GM21576 (cell line): ENCODE results near the gene RGPD4.
"Not testable (repeated sequence)": the region's sequence is repeated elsewhere in the genome, so short reads cannot be mapped to it uniquely, and the experiment has no call there.

Source experiments
- ATAC-seq: cut with Tn5 transposase; IDR thresholded peaks from one replicate; pipeline ENCODE4 v1.9.1; 2021; ENCODE audit warnings: mild to moderate bottlenecking, moderate library complexity; ENCODE audit not compliant: unreplicated experiment

RGPD4 gene

DNA sequence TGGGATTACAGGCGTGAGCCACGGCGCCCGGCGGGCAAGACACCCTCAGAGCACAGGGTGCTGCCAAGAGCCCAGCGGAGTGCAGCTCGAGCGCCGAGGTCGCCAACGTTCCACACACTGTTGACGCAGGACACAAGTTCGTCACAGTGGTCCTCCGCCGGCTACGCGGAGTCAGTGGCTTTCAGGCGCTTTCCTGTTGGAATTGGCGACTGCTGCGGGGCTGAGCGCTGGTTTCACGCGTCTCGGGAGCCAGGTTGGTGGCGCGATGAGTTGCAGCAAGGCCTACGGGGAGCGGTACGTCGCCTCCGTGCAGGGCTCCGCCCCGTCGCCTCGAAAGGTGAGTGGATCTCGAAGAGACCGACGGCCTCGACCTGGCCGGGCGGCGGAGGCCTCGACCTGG lies at the start of gene RGPD4:
Gene RGPD4 (plus strand): TSS at position 144 of the 400 bp plus-strand sequence. CDS start 122 bp downstream, at position 266.
- ATAC-seq, result not testable (repeated sequence)

DNA sequence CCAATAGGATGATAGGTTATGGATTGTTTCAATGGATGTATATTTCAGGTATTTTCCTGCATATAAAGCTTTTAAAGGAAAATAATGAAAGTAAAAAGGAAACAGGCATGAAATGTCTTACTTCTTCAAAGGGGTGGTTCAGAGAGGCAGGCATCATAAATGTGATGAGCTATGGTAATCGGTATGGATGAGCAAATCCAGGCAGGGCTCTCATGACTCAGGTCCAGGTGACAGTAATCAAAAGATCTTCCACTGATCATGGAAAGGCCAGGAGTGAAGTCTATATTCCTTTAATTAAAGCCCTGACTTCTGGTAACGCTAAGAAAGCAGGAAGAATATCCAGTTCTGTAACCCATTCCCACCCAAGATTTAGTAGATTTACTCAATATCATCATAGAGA lies 48.7 kb upstream of the RGPD4 start:
- ATAC-seq, result no peak

DNA sequence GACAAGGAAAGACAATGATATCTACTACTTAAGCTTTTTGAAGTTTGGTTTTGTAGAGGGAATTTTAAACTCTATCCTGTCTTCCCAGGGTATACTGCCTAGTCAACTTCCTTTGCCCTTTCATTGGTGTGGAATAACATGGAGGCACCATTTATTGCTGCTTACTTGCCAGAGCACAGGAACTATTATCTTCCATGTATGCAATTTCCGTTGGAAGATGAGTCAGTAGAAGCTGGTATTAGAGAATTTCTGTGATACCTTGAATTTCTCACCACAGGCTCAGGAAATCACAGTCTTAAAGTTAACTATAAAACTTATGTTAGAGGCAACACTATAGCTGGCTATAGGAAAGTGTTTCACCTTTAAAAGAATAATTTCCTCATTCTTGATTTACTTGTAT lies 40.9 kb upstream of the RGPD4 start:
- no peak for ATAC-seq

DNA sequence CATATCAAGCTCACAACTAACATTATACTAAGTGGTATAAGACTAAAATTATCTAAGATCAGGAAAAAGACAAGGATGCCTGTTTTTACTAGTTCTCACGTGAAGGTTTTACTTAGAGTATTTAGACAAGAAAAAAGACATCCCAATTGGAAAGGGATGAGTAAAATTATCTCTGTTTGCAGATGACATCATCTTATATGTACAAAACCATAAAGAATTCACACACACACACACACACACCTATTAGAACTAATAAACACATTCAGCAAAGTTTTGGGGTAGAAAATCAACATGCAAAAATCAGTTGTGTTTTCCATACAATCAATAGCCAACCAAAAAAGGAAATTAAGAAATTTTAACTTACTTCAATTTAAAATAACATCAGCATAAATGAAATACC lies 35.9 kb upstream of the RGPD4 start:
- no peak for ATAC-seq

DNA sequence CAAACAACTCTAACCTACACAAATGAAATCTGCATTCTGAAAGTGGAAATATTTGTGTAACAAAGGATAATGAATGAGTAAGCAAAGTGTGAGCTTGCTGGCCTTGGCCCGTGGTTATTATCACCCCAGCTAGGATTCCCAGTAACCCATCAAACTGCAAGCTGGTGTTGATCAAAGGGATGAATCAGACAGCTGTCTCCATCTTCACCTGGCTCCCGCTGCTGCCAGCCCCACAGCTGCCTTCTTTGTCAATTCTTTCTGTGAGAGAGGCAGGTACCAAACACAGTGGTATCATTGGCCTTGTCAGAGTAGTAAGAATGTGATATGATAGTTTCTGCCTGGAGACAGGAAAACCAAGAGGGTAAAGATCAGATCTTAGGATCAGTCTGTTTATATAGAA lies 25.2 kb upstream of the RGPD4 start:
- ATAC-seq, result no peak

DNA sequence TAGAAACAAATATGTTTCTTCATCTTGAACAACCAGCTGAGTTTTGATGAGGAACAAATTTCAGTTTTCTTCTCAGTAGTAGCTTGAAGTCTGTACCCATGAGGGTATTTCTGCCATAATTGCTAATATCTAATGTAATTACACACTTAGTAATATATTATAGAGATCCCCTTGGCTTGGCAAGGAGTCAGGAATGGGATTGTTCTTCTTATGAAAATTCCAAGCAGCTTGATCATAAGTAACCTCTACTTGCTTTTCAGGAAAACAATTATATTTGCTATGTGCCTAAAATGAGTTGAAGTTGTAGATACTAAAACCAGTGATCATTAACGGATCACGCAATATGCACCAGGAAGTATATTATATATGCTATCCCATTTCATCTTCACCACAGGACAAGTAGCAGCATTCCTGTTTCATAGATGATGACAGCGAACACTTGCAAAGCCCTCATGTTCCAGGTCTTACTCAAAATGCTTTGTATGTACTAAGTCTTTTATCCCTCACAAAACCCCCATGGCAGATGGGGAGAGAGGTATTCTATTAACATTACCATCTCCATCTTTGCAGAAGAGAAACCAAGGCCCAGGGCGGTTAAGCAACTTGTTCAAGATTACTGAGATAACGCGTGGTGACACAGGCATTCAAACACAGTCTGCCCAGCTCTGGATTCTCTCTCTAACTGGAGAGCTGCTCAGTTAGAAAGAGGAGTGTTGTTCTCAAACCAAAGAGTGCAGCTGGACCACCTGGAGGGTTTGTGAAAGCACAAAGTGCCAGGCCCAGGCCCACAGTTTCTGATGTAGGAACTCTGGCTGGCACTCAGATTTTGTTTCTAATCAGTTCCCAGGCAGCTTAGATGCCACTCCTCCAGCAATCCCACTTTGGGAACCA lies 21.8 kb upstream of the RGPD4 start:
- ATAC-seq, result no peak

DNA sequence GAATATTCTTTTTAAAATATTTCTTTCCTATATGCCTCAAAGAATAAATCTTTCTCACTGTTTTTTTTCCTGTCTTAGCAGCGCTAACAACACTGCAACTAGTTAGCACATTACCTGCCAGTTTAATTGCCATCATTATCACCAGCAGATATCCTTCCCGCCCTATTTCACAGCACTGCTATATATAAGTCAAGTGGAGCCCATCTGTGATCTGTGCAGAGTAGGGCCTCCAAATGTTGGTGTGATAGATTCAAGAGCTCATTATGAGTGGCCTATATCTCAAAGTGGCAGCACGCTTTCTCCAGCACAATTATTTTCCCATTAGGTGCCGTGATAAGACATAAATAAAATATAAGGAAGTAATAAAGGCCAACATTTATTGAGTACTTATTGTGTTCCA lies 19.8 kb upstream of the RGPD4 start:
- no peak for ATAC-seq

DNA sequence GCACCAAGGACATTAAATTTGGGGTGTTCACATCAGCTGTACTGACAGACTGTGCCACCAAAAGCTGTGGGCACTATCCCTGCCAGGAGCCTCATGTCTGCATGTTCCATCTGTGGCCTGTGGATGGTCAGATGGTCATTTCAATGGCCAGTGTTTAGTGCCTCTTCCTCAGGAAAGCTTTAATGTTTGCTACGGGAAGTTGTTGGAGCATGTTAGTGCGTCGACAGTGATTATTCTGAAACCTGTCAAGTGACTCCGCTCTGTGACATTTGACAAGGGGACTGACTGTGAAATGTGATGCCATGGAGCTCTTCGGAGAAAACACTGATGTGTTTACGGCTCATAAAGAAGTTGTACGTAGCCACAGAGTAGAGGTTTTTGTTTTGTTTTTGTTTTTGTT lies 18.7 kb upstream of the RGPD4 start:
- ATAC-seq, result no peak

DNA sequence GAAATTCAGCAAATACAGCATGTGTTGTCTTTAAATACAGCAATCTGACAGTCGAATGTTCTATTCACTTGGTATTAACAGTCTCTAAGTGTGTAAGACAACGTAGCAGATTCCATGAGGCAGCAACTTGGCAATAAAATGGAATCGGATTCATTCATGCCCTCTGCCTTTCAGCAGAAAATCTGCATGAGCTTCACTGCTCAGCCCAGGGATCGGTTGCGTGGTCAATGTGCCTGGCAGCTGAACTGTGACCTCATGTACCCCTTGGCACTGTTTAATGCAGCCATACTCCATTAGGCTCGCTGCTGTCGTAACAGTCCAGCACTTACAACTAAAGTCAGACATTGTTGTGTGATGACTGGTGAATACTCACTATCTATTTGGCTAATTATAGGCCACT lies 17.7 kb upstream of the RGPD4 start:
- no peak for ATAC-seq

DNA sequence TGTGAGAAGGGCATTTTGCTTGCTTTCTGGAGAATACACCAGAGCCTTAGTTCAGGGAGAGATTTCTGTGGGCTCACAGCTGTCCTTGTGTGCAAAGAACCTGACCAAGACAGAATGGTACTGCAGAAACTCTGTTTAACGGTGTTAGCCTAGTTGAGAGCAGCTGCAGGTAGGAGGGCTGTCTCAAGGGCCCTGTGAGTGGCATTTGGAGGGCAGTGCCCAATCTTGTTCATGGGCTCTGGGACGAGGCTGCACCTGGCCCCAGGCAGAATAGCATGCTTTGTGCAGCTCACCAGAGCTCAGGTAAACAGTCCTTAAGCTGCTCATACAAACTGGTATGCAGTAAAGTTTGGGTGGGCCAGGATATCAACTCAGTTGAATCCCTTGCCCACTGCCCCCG lies 16.9 kb upstream of the RGPD4 start:
- ATAC-seq, result no peak

DNA sequence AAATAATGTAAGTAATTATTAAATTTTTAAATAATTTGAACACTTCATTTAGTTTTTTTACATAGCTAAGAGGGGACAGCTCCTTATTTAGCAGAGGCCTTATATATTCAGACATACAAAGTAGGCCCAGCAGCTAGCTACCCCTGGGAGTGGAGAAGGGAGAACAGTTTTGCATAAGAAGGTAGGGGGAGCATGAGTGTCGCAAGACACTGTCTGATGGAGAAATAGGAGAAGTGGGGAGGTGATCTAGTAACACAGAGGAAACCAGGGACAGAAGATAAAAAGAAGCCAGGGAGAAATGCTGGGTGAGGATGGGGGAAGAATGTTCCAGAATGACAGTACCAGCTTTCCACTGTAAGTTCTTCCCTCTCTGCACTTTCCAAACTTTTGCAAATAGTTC lies 16.0 kb upstream of the RGPD4 start:
- ATAC-seq, result no peak

DNA sequence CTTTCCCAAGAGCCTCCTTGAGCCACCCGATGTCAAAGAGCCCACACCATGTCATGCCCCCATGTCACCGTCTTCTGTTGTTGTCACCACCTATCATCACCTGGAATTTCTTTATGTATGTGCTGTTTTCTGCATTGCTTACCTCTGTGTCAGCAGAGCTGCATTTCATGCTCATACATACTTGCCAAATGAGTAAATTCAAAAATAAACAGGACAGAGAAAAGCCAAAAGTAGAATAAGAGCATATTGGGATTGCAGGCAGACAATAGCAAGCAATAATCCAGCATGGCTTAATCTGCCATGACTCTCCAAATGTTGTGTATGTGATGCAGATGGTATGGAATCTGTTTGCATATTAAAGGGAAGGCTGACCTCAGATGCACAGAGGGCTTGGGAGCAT lies 15.3 kb upstream of the RGPD4 start:
- ATAC-seq, result no peak

DNA sequence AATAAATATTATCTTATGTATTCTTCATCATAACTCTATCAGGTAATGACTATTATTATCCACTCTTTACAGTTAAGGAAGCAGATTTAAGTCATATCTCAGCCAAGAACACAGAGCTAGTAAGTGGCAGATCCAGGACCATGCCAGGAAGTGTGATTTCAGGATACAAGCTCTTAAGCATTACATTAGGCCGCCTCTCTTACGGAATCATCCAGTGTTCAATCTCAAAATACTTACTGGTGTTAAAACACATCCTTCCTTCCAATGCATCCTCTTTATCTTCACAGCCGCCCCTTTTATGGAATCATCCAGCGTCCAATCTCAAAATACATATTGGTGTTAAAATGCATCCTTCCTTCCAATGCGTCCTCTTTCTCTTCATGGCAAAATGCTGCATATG lies 14.7 kb upstream of the RGPD4 start:
- no peak for ATAC-seq

DNA sequence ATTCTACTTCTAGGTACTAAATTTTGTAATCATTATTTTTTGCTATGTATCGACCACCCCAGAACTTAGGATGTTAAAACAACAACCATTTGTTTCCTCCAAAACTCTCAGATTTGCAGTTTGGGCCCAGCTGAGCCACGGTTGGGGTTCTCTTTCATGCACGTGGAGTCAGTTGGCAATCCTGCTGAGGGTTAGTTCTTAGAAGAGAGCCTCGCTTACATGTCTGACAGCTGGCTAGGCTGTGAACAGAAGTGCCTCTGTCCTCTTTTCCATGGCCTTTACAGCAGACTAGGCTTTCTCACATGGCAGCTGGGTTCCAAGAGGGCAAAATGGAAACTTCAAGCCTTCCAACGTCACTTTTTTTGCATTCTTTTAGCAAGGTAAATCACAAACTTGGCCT lies 9.3 kb upstream of the RGPD4 start:
- no peak for ATAC-seq

DNA sequence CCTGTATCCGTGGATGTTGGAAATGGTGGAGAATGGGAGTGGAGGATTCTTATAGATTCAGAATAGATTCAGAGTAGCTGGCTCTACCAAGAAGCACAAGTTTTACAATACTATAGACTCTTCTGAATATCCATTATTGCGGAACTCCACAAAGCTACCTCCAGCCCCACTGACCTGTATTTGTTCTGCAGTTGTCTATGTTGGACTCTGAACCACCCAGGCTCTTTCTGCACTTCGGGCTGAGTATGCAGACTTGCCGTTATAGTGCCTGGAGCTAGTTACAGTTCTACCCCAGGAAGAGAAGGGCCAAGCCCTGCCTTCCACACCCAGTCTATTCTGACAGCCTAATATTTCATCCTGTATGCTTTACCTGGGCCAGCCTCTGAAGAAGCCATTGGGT lies 4.4 kb upstream of the RGPD4 start:
- ATAC-seq, result no peak

DNA sequence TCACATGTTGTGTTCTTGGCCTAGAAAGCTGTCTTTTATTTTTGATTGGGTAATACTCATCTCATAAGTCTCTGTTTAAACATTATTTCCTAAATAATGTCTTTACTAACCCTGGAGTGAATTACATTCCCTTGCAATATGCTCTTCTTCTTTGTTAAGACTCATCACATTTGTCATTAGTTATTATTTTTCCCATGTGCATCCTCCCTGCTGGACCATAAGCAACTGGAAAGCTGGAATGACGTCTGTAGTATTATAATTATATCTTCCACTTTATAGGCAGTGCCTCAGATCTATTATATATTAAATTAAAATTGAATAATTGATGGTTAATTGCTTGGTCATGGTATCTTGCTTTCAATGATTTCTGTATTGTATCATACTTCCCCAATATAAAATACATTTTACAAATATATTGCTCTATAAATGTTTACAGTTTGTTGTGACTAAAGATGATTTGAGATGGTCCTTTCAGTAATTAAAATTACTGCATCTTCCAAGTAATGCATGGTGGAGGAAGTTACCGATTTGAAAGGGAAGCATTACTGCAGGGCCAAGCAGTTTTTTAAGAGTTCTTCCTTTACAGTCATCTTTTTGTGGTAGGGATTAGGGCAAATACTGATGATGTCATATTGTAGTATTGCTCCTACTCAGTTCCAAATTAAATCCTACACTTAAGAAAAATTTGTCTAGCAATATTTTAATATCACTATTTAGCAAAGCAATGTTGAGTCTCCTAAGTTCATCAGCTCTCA lies 2.1 kb upstream of the RGPD4 start:
- no peak for ATAC-seq

DNA sequence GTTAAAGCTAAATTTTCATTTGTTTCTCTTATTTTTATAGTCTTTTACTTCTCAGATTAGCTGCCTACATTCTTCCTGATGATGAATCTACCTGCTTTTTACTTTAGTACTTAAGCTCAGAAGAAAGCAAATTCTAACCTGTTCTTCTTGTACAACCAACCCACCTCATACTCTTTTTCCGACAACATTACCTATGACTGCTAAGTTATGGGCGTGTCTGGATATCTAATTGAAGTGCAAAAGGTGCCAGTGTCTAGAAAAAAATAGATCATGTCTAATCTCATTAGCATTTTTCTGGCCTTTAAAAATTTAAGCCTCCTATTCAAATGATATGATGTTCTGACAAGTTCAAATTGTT lies 1.5 kb upstream of the RGPD4 start:
- ATAC-seq, result no peak

DNA sequence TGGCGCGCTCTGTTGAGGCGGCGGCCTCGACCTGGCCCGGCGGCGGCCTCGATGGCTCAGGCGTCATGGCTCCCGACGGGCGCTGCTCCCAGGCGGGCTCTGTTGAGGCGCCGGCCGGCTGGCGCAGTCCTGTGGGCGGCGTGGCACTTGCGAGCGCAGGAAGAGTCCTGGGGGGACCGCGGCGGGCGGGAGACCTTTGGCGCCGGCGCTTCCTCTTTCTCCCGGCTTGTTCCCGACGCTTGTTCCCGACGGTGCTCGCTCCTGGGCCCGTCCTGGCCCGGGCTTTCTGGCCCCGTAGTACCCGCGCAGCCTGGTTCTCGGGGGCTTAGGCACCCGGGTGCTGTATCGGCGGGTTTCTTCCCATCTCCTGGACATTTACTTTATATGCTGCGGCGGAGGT lies 2.8 kb downstream of the RGPD4 start:
- not testable (repeated sequence) for ATAC-seq

DNA sequence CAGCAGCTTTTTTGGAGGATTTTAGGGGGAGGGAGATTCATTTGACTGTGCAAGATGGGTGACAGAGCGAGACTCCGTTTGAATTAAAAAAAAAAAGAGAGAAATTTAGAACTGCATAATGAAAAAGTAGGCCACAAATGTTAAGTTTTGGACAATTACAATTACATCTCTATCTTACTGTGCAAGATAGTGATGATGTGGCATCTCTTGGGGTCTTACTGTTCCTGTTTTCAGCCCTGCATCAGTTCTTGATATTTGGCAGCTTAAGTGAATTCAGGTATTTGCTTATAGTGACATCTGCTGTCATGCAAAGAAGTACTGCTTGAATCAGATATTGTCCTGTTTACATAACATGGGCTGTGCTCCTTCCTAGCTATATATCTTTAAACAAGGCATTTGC lies 6.5 kb downstream of the RGPD4 start:
- not testable (repeated sequence) for ATAC-seq

DNA sequence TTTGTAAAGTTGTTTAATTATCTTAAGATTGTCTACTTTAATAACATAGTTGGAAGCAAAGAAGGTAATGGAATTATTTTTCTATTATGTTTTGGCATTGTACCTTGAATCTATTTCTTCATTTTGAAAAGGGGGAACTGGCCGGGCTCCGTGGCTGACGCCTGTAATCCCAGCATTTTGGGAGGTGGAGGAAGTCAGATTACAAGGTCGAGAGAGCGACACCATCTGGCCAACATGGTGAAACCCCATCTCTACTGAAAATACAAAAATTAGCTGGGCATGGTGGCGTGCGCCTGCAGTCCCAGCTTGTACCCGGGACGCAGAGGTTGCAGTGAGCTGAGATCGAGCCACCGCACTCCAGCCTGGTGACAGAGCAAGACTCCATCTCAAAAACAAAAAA lies 6.9 kb downstream of the RGPD4 start:
- not testable (repeated sequence) for ATAC-seq

DNA sequence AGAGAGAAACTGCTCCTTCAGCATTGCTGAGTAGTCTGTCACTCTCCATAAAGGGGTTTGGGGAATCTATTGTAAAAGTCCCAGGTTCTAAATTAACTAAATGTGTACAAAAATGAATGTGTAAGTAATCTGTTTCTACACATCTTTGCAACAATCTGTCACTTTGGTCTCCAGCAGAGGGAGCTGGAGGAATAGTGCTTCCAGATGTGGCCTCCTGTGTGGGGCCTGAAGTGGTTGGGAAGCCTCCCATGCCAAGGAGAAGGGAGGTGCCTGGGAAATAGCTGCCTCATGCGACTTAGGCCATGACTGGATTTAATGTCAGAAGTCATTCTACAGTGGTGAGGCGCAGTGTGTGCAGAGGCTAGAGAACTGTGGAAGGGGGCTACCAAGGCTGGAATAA lies 89.4 kb downstream of the RGPD4 start:
- not testable (repeated sequence) for ATAC-seq

DNA sequence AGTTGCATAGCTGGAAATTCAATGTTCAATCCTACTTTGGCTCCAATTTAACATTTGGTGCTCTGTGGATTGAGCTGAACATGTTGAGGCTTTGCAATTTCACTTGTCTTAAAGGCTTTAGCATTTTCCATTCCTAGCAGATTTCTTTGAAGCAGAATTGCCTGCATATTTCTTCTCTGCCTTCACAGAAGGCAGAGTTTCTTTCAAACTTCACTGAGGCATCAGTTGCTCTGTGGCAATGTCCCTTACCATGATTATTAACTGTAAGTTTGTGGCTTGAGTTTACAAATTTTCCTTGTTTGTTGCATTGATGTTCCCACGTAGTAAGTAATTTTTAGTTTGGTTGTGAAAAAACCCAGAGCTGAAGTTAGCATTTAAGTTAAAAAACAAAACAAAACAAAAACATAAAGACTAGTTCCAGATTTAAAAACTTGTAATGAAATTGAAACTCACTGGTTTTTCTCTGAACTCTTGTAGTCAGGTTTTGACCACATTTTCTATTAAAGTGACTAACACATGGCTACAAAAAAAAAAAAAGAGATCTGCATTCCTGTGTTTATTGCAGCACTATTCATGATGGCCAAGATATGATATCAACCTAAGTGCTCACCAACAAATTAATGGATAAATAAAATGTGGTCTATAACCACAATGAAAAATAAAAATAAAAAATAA lies 90.1 kb downstream of the RGPD4 start:
- not testable (repeated sequence) for ATAC-seq
